ENCODE data around the gene DHX58. TPM values are rescaled to one million over a fixed set of nuclear protein-coding genes. Genes with fewer than 3 reads are reported as not detected.

DHX58 gene
- total RNA-seq, 1 experiment from 2014 or later, result 0.79 TPM

- no peak for DNase-seq
- H3K27ac Mint-ChIP-seq (ENCODE audit: unreplicated experiment), result no peak overlapping the region
- peaks cover 7% of the 10 kb centered on the region for H3K4me1 Mint-ChIP-seq (ENCODE audit: low read depth, unreplicated experiment)
- H3K36me3 ChIP-seq (ENCODE audit: control insufficient read depth, insufficient read depth, low read length), result no peaks in the 10 kb centered on the region
- no peak for TF ChIP-seq CTCF (IDR thresholded peaks at IDR 0.05; ENCODE audit: insufficient read depth in 1 of 2, low read depth in 1 of 2, low read length in 1 of 2, severe bottlenecking in 1 of 2, unreplicated experiment in 1 of 2)
- no peaks in the 10 kb centered on the region for H3K27me3 ChIP-seq (replicated peaks; ENCODE audit: control insufficient read depth, insufficient read depth, low read length)
- H3K4me1 ChIP-seq, result peaks cover 10% of the 10 kb centered on the region
- no peaks in the 10 kb centered on the region for H3K9me3 ChIP-seq
- no peak overlapping the region for H3K4me3 ChIP-seq (ENCODE audit: low read depth, low read length)
- intact Hi-C loops (cut with micrococcal nuclease; ENCODE audit: unreplicated experiment), result no loop called here
- no TSS peak for BruUV-seq (replicated peaks)
- POLR2A ChIA-PET, result no interaction called here
- no peak overlapping the region for H3K4me3 Mint-ChIP-seq (ENCODE audit: unreplicated experiment)
- H3K9me3 Mint-ChIP-seq (ENCODE audit: unreplicated experiment), result no peaks in the 10 kb centered on the region
- CTCF ChIA-PET, result no interaction called here
- H3K27me3 Mint-ChIP-seq (ENCODE audit: insufficient read depth, unreplicated experiment), result no peaks in the 10 kb centered on the region
- H3K36me3 Mint-ChIP-seq (ENCODE audit: insufficient read depth, unreplicated experiment), result no peaks in the 10 kb centered on the region
Measured at GRCh38 chr17:42090964-42091790, 21.3 kb downstream of the DHX58 start.

- no TSS peak for BruUV-seq (replicated peaks)
- peaks cover 7% of the 10 kb centered on the region for H3K4me1 Mint-ChIP-seq (ENCODE audit: low read depth, unreplicated experiment)
- CTCF ChIA-PET, result interaction anchor here (1.0 kb wide), 1 partner anchor 32 kb away, joined by 3 read pairs; the partner anchor contains the start of gene KAT2A
Measured at GRCh38 chr17:42088736-42089135, 23.8 kb downstream of the DHX58 start.

More at GRCh38 chr17:42088736-42089135, 23.8 kb downstream of the DHX58 start:
- no peak overlapping the region for H3K4me3 Mint-ChIP-seq (ENCODE audit: unreplicated experiment)
- POLR2A ChIA-PET, result no interaction called here
- Histone ChIP-seq H3K4me1 (peaks cover 10% of the 10 kb centered on the region), H3K36me3 (ENCODE audit: control insufficient read depth, insufficient read depth, low read length) (no peaks in the 10 kb centered on the region), H3K27me3 (replicated peaks; ENCODE audit: control insufficient read depth, insufficient read depth, low read length) (no peaks in the 10 kb centered on the region), H3K9me3 (no peaks in the 10 kb centered on the region), H3K4me3 (ENCODE audit: low read depth, low read length) (no peak overlapping the region)
- intact Hi-C loops (cut with micrococcal nuclease; ENCODE audit: unreplicated experiment), result no loop called here
- H3K27me3 Mint-ChIP-seq (ENCODE audit: insufficient read depth, unreplicated experiment), result no peaks in the 10 kb centered on the region
- TF ChIP-seq CTCF (IDR thresholded peaks at IDR 0.05; ENCODE audit: insufficient read depth in 1 of 2, low read depth in 1 of 2, low read length in 1 of 2, severe bottlenecking in 1 of 2, unreplicated experiment in 1 of 2), result no peak
- no peak for DNase-seq
- H3K27ac Mint-ChIP-seq (ENCODE audit: unreplicated experiment), result no peak overlapping the region
- H3K9me3 Mint-ChIP-seq (ENCODE audit: unreplicated experiment), result no peaks in the 10 kb centered on the region
- no peaks in the 10 kb centered on the region for H3K36me3 Mint-ChIP-seq (ENCODE audit: insufficient read depth, unreplicated experiment)

Measured in Caco-2 (cell line).